GM19372 (cell line): ENCODE results near the gene ABCC1.
"Not testable (repeated sequence)": the region's sequence is repeated elsewhere in the genome, so short reads cannot be mapped to it uniquely, and the experiment has no call there.

Experiments used
- ATAC-seq: cut with Tn5 transposase; IDR thresholded peaks from one replicate; pipeline ENCODE4 v1.9.1; 2021; ENCODE audit warnings: mild to moderate bottlenecking, low read depth, moderate library complexity; ENCODE audit not compliant: unreplicated experiment

Gene ABCC1

GRCh38 chr16:15949210-15950160 lies at the start of gene ABCC1:
ABCC1 (plus strand) TSS chr16:15949616; CDS start chr16:15949752, 136 bp downstream.
- peak; percentile 64 for ATAC-seq

- ATAC-seq: no peak
Measured at GRCh38 chr16:15900357-15900756, 49.1 kb upstream of the ABCC1 start.

DNA sequence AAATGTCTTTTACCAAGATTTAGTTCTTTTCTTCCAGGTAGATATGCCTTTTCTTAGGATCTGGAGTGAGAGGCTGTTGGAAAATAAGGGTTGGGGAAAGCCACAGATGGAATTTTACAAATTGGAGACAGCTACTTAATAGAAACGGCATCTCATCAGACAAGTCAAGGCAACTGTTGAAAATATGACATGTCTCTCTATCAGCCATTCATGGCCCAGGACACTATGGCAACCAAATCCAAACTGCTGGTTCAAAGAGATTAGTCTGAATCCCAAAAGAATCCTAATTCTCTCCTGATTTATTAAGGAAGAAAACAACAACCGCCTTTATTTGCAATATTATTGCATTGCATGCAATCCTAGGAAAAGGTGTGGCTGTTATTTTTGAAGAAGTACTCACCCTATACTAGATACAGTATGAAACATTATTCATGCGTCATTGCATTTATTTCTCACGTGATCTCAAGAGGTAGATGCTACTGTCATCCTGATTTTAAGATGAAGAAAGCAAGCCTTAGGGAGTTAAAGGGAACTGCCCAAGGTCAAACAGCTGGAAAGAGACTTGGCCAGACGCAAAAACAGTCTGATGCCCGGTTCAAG lies 48.4 kb upstream of the ABCC1 start:
- ATAC-seq: no peak

- ATAC-seq: no peak
Measured at GRCh38 chr16:15903960-15904359, 45.5 kb upstream of the ABCC1 start.

- no peak for ATAC-seq
Measured at GRCh38 chr16:15906439-15906838, 43.0 kb upstream of the ABCC1 start.

DNA sequence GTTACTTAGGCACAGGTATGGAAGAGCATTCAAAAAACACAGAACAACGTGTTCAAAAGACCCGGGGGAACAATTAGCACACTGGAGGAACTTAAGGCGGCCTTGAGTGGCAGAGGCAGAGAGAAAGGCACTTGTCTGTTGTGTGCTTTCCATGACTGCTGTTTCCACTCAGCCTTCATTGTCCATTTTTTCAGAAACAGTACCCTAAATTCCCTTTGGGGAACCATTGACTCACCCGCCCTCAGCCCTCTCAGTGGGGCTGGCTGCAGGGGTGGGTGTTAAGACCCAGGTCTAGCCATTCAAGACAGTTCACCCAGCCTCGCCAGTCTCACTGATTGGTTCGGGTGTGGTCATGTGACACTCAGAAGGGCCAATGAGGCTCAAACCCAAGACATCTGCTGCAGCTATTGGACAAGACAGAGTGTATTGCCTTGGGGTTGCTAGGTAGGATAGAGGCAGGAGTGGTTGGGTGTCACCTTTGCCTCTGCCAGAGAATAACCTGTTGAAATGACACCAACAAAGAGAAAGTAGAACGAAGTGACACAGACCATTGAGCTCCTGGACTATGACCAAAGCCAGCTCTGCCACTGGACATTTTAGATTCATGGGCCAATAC lies 41.4 kb upstream of the ABCC1 start:
- peak; percentile 100 for ATAC-seq

GRCh38 chr16:15911198-15911597 lies 38.2 kb upstream of the ABCC1 start:
- ATAC-seq: no peak

DNA sequence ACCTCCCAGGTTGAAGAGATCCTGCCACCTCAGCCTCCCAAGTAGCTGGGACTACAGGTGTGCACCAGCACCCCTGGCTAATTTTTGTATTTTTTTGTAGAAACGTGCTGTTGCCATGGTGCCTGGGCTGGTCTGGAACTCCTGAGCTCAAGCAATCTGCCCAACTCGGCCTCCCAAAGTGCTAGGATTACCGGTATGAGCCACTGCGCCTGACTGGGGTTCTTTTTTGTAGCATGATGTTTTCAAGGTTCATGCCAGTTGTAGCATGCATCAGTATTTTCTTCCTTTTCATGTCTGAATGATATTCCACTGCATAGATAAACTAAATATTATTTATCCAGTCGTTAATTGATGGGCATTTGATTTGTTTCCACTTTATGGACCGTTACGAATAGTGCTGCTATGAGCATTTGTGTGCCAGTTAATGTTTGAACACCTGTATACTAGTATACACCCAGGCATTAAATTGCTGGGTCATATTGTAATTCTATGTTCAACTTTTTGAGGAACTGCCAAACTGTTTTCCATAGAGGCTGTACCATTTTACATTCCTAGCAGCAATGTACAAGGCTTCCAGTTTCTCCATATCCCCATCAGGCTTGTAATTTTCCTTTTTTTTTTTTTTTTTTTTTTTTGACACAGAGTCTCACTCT lies 36.2 kb upstream of the ABCC1 start:
- ATAC-seq: no peak

- ATAC-seq: no peak
Measured at GRCh38 chr16:15915555-15916081, 33.8 kb upstream of the ABCC1 start.

GRCh38 chr16:15916323-15916722 lies 33.1 kb upstream of the ABCC1 start:
- ATAC-seq: no peak

DNA sequence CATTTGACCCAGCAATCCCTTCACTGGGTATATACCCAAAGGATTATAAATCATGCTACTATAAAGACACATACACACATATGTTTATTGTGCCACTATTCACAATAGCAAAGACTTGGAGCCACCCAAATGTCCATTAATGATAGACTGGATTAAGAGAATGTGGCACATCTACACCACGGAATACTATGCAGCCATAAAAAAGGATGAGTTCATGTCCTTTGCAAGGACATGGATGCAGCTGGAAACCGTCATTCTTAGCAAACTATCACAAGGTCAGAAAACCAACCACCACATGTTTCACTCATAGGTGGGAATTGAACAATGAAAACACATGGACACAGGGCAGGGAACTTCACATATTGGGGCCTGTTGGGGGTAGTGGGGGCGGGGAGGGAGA lies 31.1 kb upstream of the ABCC1 start:
- not testable (repeated sequence) for ATAC-seq

GRCh38 chr16:15919331-15919730 lies 30.1 kb upstream of the ABCC1 start:
- no peak for ATAC-seq

- no peak for ATAC-seq
Measured at GRCh38 chr16:15924996-15925395, 24.4 kb upstream of the ABCC1 start.

- ATAC-seq: no peak
Measured at GRCh38 chr16:15925631-15926030, 23.8 kb upstream of the ABCC1 start.

- no peak for ATAC-seq
Measured at GRCh38 chr16:15928261-15929104, 20.9 kb upstream of the ABCC1 start.

GRCh38 chr16:15932939-15933338 lies 16.5 kb upstream of the ABCC1 start:
- ATAC-seq: no peak

DNA sequence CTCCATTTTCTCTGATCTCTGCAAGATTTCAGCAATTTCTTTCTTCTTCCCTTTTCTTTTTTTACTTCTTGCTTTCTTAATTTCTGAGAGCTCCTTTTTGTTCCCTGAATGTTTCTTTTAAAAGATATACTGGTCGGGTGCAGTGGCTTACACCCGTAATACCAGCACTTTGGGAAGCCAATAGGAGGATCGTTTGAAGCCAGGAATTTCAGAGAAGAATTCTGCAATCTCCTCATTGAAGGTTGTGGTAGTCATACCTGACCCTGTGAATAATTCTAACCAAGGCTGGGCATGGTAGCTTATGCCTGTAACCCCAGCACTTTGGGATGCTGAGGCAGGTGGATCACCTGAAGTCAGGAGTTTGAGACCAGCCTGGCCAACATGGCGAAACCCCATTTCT lies 15.6 kb upstream of the ABCC1 start:
- ATAC-seq: no peak

DNA sequence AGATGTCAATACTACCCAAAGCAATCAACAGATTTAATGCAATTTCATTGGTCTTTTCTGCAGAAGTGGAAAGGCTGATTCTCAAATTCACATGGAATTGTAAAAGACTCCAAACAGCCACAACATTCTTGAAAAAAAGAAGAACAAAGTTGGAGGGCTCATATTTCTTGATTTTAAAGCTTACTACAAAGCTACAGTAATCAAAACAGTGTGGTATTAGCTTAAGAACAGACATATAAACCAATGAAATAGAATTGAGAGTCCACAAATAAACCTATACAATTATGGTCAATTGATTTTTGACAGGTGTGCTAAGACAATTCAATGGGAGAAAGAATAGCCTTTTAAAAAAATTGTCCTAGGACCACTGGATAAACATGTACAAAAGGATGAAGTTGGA lies 14.4 kb upstream of the ABCC1 start:
- no peak for ATAC-seq

- not testable (repeated sequence) for ATAC-seq
Measured at GRCh38 chr16:15936809-15937208, 12.6 kb upstream of the ABCC1 start.
